Measurements from ENCODE around the gene DMXL2.

Gene DMXL2

DNA sequence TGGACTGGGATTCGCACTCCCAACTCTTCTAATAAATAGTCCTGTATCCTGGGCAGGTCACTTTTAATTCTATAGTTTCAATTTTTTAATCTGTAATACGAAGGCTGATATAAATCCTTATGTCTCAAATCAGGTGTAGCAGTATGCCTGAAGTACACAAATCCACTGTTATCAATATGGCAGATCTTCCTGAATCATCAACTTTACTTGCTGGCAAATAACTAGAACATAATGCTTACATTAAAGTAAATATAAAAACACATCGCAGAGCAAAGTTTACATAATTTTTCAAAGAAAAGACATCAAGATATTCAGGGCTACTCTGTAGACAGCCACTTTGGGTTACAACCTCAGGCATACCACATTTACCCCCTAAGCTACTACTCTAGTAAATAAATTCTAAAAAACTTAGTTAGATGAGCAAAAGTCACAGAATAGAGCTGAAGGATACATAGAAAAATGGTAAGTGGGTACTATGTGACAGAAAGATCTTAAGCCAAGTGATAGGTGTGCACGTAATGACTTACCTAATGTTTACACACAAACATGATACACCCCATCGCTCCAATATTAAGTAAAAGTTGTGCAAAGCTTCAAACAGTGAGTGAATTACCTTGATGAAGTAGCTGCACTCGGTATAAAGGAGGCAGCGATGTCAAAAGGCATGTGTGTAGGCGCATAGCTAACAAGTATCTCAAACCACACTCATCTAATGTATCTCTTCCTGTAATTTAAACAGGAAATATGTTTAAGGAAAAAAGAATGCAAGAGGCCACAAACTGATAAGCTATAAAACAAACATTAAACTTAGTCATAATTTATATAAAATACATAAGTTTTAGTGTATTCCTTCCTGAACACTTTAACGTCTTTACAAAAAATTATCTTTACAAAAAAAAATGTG, 127.9 kb downstream of the DMXL2 start:
- peak overlapping the region; percentile 34 for H3K4me3 ChIP-seq (ENCODE audit: low read depth, low read length)
- TF ChIP-seq CTCF (IDR thresholded peaks at IDR 0.05; ENCODE audit: low read depth, low read length): no peak

DNA sequence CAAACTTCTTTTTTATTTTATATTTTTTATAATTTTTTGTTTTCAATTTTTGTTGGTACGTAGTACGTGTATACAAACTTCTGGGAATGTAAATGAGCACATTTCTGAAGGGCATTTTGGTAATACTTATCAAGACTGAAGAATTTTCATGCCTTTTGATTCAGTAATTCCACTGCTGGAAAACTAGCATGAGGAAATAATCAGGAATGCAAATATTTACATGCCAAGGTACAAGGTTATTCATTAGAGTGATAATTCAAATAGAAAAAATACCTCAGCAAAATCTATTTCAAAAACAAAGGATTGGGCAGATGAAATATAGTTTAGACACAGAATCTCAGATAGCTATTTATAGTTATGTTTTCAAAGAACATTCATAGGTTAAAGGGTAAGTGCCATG, 128.7 kb downstream of the DMXL2 start:
- no peak for TF ChIP-seq CTCF (IDR thresholded peaks at IDR 0.05; ENCODE audit: low read depth, low read length)
- no peak overlapping the region for H3K4me3 ChIP-seq (ENCODE audit: low read depth, low read length)

DNA sequence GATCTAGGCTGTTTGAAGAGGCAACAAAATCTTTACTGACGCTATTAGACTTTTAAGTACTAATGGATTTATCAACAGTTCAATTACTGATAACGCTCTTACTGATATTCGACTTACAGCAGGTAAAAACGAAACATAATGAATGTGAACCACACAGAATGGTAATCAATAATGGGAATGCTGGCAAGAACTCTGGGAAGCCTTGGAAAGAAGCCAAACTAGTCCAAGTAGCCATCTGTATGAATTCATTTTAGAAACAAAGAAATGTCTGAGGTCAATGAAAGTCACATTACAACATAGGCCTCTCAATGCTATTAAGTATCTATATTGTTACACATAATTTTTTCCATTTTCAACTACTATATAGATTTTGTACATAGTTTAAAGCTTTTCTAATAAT, 130.0 kb downstream of the DMXL2 start:
- no peak overlapping the region for H3K4me3 ChIP-seq (ENCODE audit: low read depth, low read length)
- TF ChIP-seq CTCF (IDR thresholded peaks at IDR 0.05; ENCODE audit: low read depth, low read length): no peak

- TF ChIP-seq CTCF (IDR thresholded peaks at IDR 0.05; ENCODE audit: low read depth, low read length): no peak
- H3K4me3 ChIP-seq (ENCODE audit: low read depth, low read length): no peak overlapping the region
Observed at GRCh38 chr15:51491941-51492340, 130.6 kb downstream of the DMXL2 start.

GRCh38 chr15:51484781-51485180, 137.8 kb downstream of the DMXL2 start:
- H3K4me3 ChIP-seq (ENCODE audit: low read depth, low read length): no peak overlapping the region
- no peak for TF ChIP-seq CTCF (IDR thresholded peaks at IDR 0.05; ENCODE audit: low read depth, low read length)

DNA sequence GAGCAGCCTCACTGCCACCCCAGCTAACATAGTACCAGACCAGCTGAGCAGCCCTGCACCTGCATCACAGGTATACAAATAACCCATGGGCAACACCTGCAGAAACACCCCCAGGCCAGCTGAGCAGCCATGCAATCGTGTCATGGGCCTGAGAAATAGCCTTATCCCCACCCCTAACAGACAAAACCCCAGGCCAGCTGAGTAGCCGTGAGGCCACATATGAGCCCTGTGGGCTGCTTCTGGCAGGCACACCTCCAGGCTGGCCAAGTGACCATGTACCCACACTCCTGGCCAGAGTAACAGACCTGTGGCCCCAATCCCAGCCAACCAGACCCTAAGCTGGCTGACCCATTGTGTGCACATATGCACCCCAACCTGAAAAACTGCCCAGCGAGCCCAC, 138.6 kb downstream of the DMXL2 start:
- no peak for TF ChIP-seq CTCF (IDR thresholded peaks at IDR 0.05; ENCODE audit: low read depth, low read length)
- H3K4me3 ChIP-seq (ENCODE audit: low read depth, low read length): no peak overlapping the region

DNA sequence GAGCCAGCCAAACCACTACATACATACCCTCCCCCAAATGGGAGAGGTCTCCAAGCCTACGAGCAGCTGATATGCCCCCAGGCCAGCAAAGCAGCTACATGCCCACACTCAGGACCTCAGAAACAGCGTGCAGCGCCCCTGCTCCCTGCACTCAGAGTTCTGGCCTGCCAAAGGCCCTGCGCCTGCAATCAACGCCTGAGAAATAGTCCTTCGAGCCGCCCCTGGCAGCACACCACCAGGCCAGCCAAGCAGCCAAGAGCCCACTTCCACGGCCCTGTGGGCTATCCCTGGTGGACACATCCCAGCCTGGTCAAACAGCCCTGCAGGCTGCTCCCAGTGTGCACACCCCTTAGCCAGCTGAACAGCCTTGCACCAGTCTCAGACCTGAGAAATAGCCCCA, 139.1 kb downstream of the DMXL2 start:
- no peak overlapping the region for H3K4me3 ChIP-seq (ENCODE audit: low read depth, low read length)
- no peak for TF ChIP-seq CTCF (IDR thresholded peaks at IDR 0.05; ENCODE audit: low read depth, low read length)

Measured in WI38 (cell line).